CD14-positive monocyte (primary cell): ENCODE measurements around the gene ABHD1. TPM values are rescaled to one million over a fixed set of nuclear protein-coding genes. Genes with fewer than 3 reads are reported as not detected.

Source experiments
- DNase-seq, 3 donors: peaks; one replicate each; pipeline ENCODE4 v3.0.0-alpha.2; 2011 to 2022
- H2AFZ ChIP-seq: 2 replicates; pipeline ENCODE4 v1.6.0; 2012; ENCODE audit warnings: mild to moderate bottlenecking, low read depth, low read length, inconsistent platforms; ENCODE audit not compliant: insufficient read depth, poor library complexity, severe bottlenecking
- H3K27ac ChIP-seq, 2 donors: 1 replicate in 1 of 2; 2 replicates in 1 of 2; pipeline ENCODE4 v1.5.1; 2012 to 2013; ENCODE audit warnings: low read length in 2 of 2, control low read depth in 1 of 2, inconsistent platforms in 1 of 2, low read depth in 1 of 2, mild to moderate bottlenecking in 1 of 2
- H3K27me3 ChIP-seq, 2 donors: one replicate each; pipeline versions ENCODE4 v1.6.0 to v1.6.1; 2011 to 2013; ENCODE audit warnings: low read length in 2 of 2; ENCODE audit not compliant: control insufficient read depth in 2 of 2, insufficient read depth in 2 of 2
- H3K36me3 ChIP-seq, 2 donors: replicated peaks in 1 of 2; 1 replicate in 1 of 2; 2 replicates in 1 of 2; pipeline versions ENCODE4 v1.5.1 to v1.6.1; 2012 to 2013; ENCODE audit warnings: low read length in 2 of 2, control low read depth in 1 of 2, inconsistent platforms in 1 of 2, mild to moderate bottlenecking in 1 of 2; ENCODE audit not compliant: insufficient read depth in 2 of 2, control insufficient read depth in 1 of 2
- H3K4me1 ChIP-seq, 2 donors: 1 replicate in 1 of 2; 2 replicates in 1 of 2; pipeline versions ENCODE4 v1.5.1 to v1.6.1; 2012 to 2013; ENCODE audit warnings: low read length in 2 of 2, control low read depth in 1 of 2, inconsistent platforms in 1 of 2, mild to moderate bottlenecking in 1 of 2, moderate library complexity in 1 of 2; ENCODE audit not compliant: insufficient read depth in 2 of 2, control insufficient read depth in 1 of 2
- H3K4me2 ChIP-seq: replicated peaks from 2 replicates; pipeline ENCODE3; 2012; ENCODE audit warnings: low read length, moderate library complexity, mild to moderate bottlenecking; ENCODE audit not compliant: poor library complexity, severe bottlenecking; ENCODE audit errors: extremely low read depth
- H3K4me3 ChIP-seq, 3 experiments: fragments of 200-600 bp in 1 of 3; sonication (generic) in 1 of 3; replicated peaks in 1 of 3; 1 replicate in 2 of 3; 2 replicates in 1 of 3; pipeline ENCODE4 v1.5.1; 2011 to 2013; ENCODE audit warnings: low read length in 3 of 3, mild to moderate bottlenecking in 3 of 3, control low read depth in 2 of 3, low read depth in 2 of 3, inconsistent platforms in 1 of 3, moderate library complexity in 1 of 3
- H3K79me2 ChIP-seq: 2 replicates; pipeline ENCODE4 v1.6.0; 2012; ENCODE audit warnings: mild to moderate bottlenecking, control low read depth, inconsistent platforms, low read length, moderate library complexity; ENCODE audit not compliant: insufficient read depth
- H3K9ac ChIP-seq: 2 replicates; pipeline ENCODE4 v1.6.0; 2017; ENCODE audit warnings: low read length, mild to moderate bottlenecking; ENCODE audit not compliant: insufficient read depth, poor library complexity, severe bottlenecking
- H3K9me3 ChIP-seq, 2 donors: replicated peaks in 1 of 2; 1 replicate in 1 of 2; 2 replicates in 1 of 2; pipeline versions ENCODE4 v1.5.1 to v1.6.1; 2012 to 2013; ENCODE audit warnings: low read length in 2 of 2, control low read depth in 1 of 2; ENCODE audit not compliant: control insufficient read depth in 1 of 2, insufficient read depth in 1 of 2
- H4K20me1 ChIP-seq: 2 replicates; pipeline ENCODE4 v1.6.0; 2012; ENCODE audit warnings: mild to moderate bottlenecking, low read length, control low read depth, moderate library complexity; ENCODE audit not compliant: insufficient read depth
- H3K27ac Mint-ChIP-seq, 7 donors: one replicate each; pipeline ENCODE4 v1.8.0; 2020; ENCODE audit warnings: mild to moderate bottlenecking in 7 of 7, mixed read lengths in 7 of 7, moderate library complexity in 6 of 7, inconsistent platforms in 2 of 7
- H3K27me3 Mint-ChIP-seq, 3 donors: one replicate each; pipeline ENCODE4 v1.8.0; 2021 to 2022; ENCODE audit warnings: low read depth in 3 of 3, mild to moderate bottlenecking in 3 of 3, mixed read lengths in 3 of 3, moderate library complexity in 3 of 3, inconsistent platforms in 1 of 3
- H3K36me3 Mint-ChIP-seq, 2 donors: one replicate each; pipeline ENCODE4 v1.8.0; 2020; ENCODE audit warnings: mixed read lengths in 2 of 2, inconsistent platforms in 1 of 2, mild to moderate bottlenecking in 1 of 2
- H3K4me1 Mint-ChIP-seq: one replicate; pipeline ENCODE4 v1.8.0; 2020; ENCODE audit warnings: mild to moderate bottlenecking, mixed read lengths
- H3K4me3 Mint-ChIP-seq, 2 donors: one replicate each; pipeline ENCODE4 v1.8.0; 2020; ENCODE audit warnings: mild to moderate bottlenecking in 2 of 2, mixed read lengths in 2 of 2, moderate library complexity in 1 of 2
- H3K9me3 Mint-ChIP-seq, 7 donors: one replicate each; pipeline ENCODE4 v1.8.0; 2020 to 2022; ENCODE audit warnings: mixed read lengths in 7 of 7, mild to moderate bottlenecking in 6 of 7, moderate library complexity in 6 of 7, inconsistent platforms in 2 of 7
- CTCF ChIP-seq: fragments of 200-600 bp; IDR thresholded peaks from one replicate; pipeline ENCODE4 v1.8.0; 2022; ENCODE audit warnings: antibody characterized with exemption, mild to moderate bottlenecking
- WGBS: methylation state at CpG from one replicate; pipeline ENCODE4 v1.1.5; 2013; ENCODE audit warnings: missing lambda C conversion rate; ENCODE audit not compliant: insufficient coverage; 5-methylcytosine and 5-hydroxymethylcytosine counted together
- intact Hi-C, 2 donors: fragments of 100-400 bp; cut with micrococcal nuclease; formaldehyde crosslinking; loops; one replicate each; pipeline versions ENCODE4 v1.15.0 to v1.15.1; 2023
- polyA plus RNA-seq, 3 donors: library from polyadenylated mRNA; depleted of rRNA in 1 of 3; unstranded in 2 of 3; stranded (reverse) in 1 of 3; fragments of 300-500 nt in 2 of 3; fragments of >200 nt in 1 of 3; fragmentation: Illumina TruSeq in 2 of 3; gene quantifications; 1 replicate in 2 of 3; 2 replicates in 1 of 3; pipeline ENCODE4 v1.2.3, GENCODE V29; 2012 to 2021

Gene ABHD1
- polyA plus RNA-seq, 3 donors, result 0.08 to 1.2 (median 0.25) TPM

GRCh38 chr2:27080140-27080469, 43.5 kb upstream of the ABHD1 start:
- Mint-ChIP-seq H3K4me1 (peaks cover 57% of the 10 kb centered on the region), H3K36me3 (no peaks in the 10 kb centered on the region), H3K27me3 (peaks cover 0 to 7% (median 2%) of the 10 kb centered on the region in 3 donors), H3K9me3 (peaks cover 0 to 1% (median 0%) of the 10 kb centered on the region in 7 donors), H3K27ac (peak overlapping the region in 2 of 7 donors; percentile 70 to 83), H3K4me3 (no peak overlapping the region)
- Histone ChIP-seq H4K20me1 (no peaks in the 10 kb centered on the region), H3K9ac (no peak overlapping the region), H3K9me3 (no peaks in the 10 kb centered on the region), H3K36me3 (no peaks in the 10 kb centered on the region), H3K4me2 (no peak overlapping the region), H3K79me2 (peaks cover 5% of the 10 kb centered on the region), H3K4me1 (peaks cover 49 to 55% of the 10 kb centered on the region in 2 donors), H3K4me3 (no peak overlapping the region), H2AFZ (no peak overlapping the region), H3K27ac (no peak overlapping the region), H3K27me3 (no peaks in the 10 kb centered on the region)
- DNase-seq, result no peak
- intact Hi-C loops, result loop anchor here in 1 of 2 donors (2.0 kb wide), 1 partner anchor 47 kb away; the partner anchor contains the start of gene TMEM214
- WGBS, result 86% methylated on average over 7 of the region's 7 CpGs
- TF ChIP-seq CTCF, result no peak

- peak overlapping the region; percentile 37 for H2AFZ ChIP-seq
- peak; percentile 9 for TF ChIP-seq CTCF
Observed at GRCh38 chr2:27080603-27080936, 43.0 kb upstream of the ABHD1 start.

More at GRCh38 chr2:27080603-27080936, 43.0 kb upstream of the ABHD1 start:
- Mint-ChIP-seq H3K4me1 (peaks cover 57% of the 10 kb centered on the region), H3K36me3 (no peaks in the 10 kb centered on the region), H3K27ac (peak overlapping the region in 5 of 7 donors; percentile 86 to 95 (median 94)), H3K4me3 (no peak overlapping the region), H3K27me3 (peaks cover 0 to 7% (median 2%) of the 10 kb centered on the region in 3 donors), H3K9me3 (no peaks in the 10 kb centered on the region)
- H3K79me2 ChIP-seq, result peaks cover 5% of the 10 kb centered on the region
- H3K4me2 ChIP-seq, result peak overlapping the region; percentile 70
- H3K27ac ChIP-seq, result peak overlapping the region in 1 of 2 donors; percentile 11
- no peak overlapping the region for H3K9ac ChIP-seq
- intact Hi-C loops, result loop anchor here in 1 of 2 donors (2.0 kb wide), 1 partner anchor 48 kb away; the partner anchor contains the start of gene TMEM214
- H4K20me1 ChIP-seq, result no peaks in the 10 kb centered on the region
- H3K36me3 ChIP-seq, result no peaks in the 10 kb centered on the region
- no peak for DNase-seq
- peaks cover 49 to 55% of the 10 kb centered on the region in 2 donors for H3K4me1 ChIP-seq
- 100% methylated on average over 2 of the region's 14 CpGs for WGBS
- H3K4me3 ChIP-seq, result peak overlapping the region in 1 of 3 experiments; percentile 59
- no peaks in the 10 kb centered on the region for H3K27me3 ChIP-seq
- H3K9me3 ChIP-seq, result no peaks in the 10 kb centered on the region
